Suppressor macrophage treated with lipopolysaccharide for 1 hour (primary cell): ENCODE data around the gene EGF.
A peak's percentile ranks its signal among the peaks of the same experiment; 100 is the strongest.

Experiments
- DNase-seq, 3 donors: peaks; one replicate each; pipeline ENCODE4 v3.0.0-alpha.2; 2020 to 2022

EGF gene

DNA sequence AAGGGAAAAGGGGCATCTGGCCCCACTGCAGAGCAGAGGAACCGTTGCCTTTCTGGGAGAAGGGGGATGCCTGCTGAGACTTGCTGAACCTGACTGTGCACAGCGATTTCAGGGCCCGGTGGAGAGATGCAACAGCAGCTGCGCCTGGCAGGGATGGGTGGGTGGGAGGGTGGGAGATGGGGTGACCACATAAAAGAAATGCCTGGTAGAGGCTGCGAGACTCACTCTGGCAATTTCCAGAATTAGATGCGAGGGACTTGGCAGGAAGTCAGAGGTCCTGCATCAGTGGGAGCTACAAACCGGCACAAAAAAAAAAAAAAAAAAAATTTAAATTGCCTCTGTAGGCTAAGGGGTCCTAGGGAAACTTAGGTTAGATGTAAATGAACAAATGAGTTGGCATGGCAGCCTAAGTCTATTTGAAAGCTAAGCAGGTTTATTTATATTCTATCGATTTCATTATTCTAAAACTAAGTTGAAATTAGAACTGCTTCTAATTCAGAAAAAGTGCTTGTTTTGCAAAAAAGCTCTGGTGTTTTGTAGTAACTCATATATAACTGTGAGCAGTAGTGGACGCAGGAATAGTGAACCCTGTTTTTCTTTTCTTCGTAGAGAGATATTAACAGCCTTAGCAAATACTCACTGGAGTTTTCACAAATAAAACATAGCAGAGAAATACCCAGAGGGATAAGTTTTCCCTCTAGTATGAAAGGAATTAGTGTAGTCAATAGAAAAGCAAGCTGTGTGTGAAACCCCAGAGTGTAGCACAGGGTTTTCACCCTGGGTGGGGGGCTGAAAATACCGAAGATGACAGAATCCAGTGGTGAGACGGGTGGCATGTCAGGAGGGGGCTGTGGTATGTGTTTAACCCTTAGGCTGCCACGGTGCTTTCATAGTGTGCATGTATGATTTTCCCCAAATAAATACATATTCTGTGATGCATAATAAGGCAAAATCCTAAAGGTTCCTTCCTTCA, 130.1 kb downstream of the EGF start:
- no peak for DNase-seq

DNA sequence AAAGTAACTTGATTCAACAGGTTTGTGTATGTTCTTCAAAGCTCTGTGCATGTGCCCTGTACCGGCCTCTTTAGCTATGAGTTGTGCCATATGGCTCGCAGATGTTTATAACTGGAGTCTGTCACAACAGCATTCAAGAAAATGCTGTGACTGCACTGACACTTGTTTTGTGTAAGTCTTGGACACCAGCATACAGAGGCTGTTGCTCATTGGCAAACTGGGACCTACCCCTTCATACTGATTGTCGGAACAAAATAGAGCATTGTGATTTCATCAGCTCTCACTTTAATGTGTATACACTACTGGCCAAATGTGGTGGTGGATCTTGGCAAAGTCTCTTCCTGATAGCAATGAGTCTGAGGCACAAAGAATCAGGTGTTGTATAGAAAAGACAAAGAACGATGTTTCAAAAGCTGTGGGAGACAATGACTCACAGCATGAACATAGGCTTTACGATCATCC, 133.9 kb downstream of the EGF start:
- DNase-seq, result no peak

DNA sequence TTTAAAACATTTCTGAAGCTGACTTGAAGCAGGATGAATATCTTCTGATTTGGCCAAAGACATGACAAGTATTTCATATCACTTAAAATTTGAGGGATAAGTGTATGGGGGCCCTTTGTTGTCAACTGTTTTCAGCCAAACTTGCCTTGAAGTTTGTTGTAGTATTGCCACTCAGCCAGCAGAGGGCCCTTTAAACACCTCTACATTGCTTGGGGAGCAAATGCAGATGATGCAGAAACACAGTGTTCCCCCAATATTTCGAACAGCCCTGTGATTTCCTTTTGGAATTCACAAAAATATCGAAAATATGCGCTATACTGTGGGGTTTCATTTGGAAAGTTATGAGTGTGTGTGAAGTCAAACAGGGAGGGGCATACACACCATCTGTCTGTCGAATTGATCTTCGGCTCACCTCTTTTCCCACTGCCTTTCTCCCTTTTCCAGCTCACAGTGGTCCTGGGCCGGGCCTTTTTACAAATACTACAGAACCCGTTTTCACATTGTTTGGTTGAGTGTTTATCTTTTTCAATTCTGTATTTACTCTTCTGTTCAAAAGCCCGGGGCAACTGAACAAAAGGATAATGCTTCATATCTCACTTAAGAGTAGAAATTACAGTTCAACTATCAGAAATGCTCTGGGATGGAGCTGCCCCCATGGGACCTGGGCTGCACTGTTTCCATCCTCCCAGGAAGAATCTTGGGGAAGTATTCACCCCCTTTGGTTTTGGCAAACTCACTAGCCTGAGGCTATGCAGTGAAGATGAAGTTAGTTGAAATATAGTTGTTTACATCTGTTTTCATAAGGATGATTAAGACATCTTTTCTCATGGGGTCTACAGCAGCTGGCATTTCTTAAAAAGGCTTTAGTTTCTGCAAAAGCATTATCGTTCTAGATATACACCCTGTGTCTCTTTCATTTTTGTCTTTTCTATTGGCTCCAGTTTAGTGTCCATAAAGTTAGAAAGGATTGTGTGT, 137.6 kb downstream of the EGF start:
- peak; percentile 57 to 67 (median 62) for DNase-seq

DNA sequence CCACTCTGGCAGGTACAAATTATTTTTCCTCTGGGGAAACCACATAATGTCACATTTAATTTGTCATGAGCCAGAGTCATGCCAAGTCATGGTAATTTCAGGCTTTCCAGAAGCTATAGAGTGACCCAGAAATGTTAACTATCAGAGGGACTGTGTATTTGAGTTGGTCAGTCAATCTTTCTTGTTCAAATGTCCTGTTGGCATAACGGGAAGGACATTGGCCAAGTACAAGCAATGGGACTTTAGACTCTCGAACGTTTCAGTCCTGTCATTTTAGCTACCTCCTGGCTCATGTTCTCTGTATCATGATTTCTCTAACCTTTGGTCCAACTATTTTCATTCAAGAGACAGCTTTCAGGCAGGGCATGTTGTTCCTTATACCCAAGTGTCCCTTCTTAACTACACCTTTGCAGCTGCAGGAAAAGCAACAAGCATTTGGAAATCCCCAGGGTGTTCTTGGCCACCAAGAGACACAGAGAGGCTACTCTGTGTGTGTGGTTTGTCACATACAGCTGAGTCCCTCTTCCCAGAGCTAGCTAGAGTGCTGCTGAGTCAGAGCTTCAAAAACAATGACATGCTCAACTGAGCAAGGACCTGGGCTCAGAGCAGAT, 142.6 kb downstream of the EGF start:
- DNase-seq, result peak in 2 of 3 donors; percentile 13 to 20

DNA sequence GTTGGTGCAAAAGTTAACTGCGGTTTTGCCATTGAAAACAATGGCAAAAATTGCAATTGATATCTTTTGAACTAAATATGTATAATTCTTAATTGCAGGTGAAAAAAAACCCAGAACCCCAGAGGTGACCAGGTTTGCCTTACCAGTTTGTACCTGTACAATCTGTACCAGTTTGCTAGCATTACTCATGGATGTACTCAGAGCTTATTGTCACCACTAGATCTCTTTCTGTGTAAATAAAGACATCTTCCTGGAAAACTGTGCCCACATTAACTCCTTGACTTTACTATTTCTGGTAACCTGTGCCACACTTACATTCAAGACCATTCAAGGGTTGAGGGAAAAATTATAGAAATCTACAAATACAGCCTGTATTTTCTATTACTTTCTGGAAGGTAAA, 146.0 kb downstream of the EGF start:
- DNase-seq, result no peak

DNA sequence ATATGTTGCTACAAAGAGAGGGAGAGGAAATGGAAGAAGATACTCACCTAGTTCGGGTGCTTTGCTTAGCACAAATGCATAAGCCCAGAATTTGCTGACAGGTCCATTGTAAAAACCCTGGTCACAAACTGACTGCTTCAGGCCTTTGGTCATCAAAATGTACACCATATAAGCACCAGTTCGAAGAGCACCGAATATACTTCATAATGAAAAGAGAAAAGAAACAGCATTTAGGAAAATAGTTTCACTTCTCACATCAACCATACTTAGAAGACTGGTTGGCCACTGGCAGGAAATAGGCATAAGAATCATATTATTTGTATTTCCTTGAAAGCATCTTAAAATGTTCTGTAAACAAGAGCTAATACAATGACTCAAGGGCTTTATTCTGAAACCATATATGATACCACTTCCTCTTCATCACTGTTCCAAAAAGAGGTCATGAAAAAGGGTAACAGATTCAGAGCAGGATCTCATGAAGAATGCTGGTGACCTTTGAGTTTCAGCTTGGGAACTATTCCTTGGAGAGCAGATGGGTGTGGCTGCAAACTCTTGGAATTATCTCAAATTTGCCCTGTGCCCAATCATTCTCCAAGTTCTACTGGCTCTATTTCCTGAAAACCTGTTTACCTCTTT, 147.0 kb downstream of the EGF start:
- DNase-seq, result peak; percentile 5 to 56 (median 56)

DNA sequence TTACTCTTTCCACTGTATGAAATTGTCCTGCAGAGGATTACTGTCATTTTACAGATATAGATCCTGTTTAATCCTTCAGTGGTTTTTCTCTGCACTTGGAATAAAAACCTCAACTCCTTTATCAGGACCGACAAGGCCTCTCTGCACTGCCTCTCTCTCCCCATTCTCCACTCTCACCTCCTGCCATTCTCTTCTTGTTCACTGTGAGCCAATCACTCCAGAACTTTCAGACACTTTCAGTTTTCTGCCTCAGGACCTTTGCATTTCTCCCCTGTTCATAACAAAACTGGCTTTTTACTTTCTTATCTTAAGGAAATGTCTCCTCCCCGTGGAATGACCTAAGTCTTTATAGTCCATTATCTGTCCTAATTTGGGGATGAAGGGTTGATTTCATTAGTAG, 148.4 kb downstream of the EGF start:
- DNase-seq, result no peak
